ENCODE data around the gene LAMB4.

LAMB4 gene

GRCh38 chr7:107989618-107990373, 140.4 kb downstream of the LAMB4 start:
- H3K4me3 Mint-ChIP-seq, result no peak overlapping the region
- H3K27me3 Mint-ChIP-seq (ENCODE audit: low read depth), result peaks cover 21% of the 10 kb centered on the region
- no peaks in the 10 kb centered on the region for H3K36me3 Mint-ChIP-seq (ENCODE audit: low read depth)
- H3K9me3 Mint-ChIP-seq, result no peaks in the 10 kb centered on the region
- H3K27ac Mint-ChIP-seq, result no peak overlapping the region
- H3K4me1 Mint-ChIP-seq (ENCODE audit: low read depth), result no peaks in the 10 kb centered on the region

GRCh38 chr7:107982918-107983389, 147.2 kb downstream of the LAMB4 start:
- H3K27ac Mint-ChIP-seq, result no peak overlapping the region
- peaks cover 3% of the 10 kb centered on the region for H3K27me3 Mint-ChIP-seq (ENCODE audit: low read depth)
- H3K36me3 Mint-ChIP-seq (ENCODE audit: low read depth), result no peaks in the 10 kb centered on the region
- no peaks in the 10 kb centered on the region for H3K9me3 Mint-ChIP-seq
- no peak overlapping the region for H3K4me3 Mint-ChIP-seq
- no peaks in the 10 kb centered on the region for H3K4me1 Mint-ChIP-seq (ENCODE audit: low read depth)

GRCh38 chr7:107982042-107982840, 147.9 kb downstream of the LAMB4 start:
- no peaks in the 10 kb centered on the region for H3K27me3 Mint-ChIP-seq (ENCODE audit: low read depth)
- H3K36me3 Mint-ChIP-seq (ENCODE audit: low read depth), result no peaks in the 10 kb centered on the region
- no peaks in the 10 kb centered on the region for H3K9me3 Mint-ChIP-seq
- H3K27ac Mint-ChIP-seq, result no peak overlapping the region
- H3K4me3 Mint-ChIP-seq, result no peak overlapping the region
- no peaks in the 10 kb centered on the region for H3K4me1 Mint-ChIP-seq (ENCODE audit: low read depth)

GRCh38 chr7:107981466-107981865, 148.7 kb downstream of the LAMB4 start:
- Mint-ChIP-seq H3K9me3 (no peaks in the 10 kb centered on the region), H3K4me1 (ENCODE audit: low read depth) (no peaks in the 10 kb centered on the region), H3K27ac (no peak overlapping the region), H3K27me3 (ENCODE audit: low read depth) (no peaks in the 10 kb centered on the region), H3K4me3 (no peak overlapping the region), H3K36me3 (ENCODE audit: low read depth) (no peaks in the 10 kb centered on the region)

- Mint-ChIP-seq H3K4me1 (ENCODE audit: low read depth) (no peaks in the 10 kb centered on the region), H3K27me3 (ENCODE audit: low read depth) (peaks cover 3% of the 10 kb centered on the region), H3K36me3 (ENCODE audit: low read depth) (no peaks in the 10 kb centered on the region), H3K4me3 (no peak overlapping the region), H3K9me3 (no peaks in the 10 kb centered on the region), H3K27ac (no peak overlapping the region)
These were observed 149.4 kb downstream of the LAMB4 start for GRCh38 chr7:107980671-107981190.

GRCh38 chr7:107980171-107980570, 150.0 kb downstream of the LAMB4 start:
- no peaks in the 10 kb centered on the region for H3K4me1 Mint-ChIP-seq (ENCODE audit: low read depth)
- H3K27me3 Mint-ChIP-seq (ENCODE audit: low read depth), result peaks cover 6% of the 10 kb centered on the region

GRCh38 chr7:107978815-107979408, 151.2 kb downstream of the LAMB4 start:
- Mint-ChIP-seq H3K9me3 (no peaks in the 10 kb centered on the region), H3K4me1 (ENCODE audit: low read depth) (no peaks in the 10 kb centered on the region), H3K27me3 (ENCODE audit: low read depth) (peaks cover 6% of the 10 kb centered on the region), H3K27ac (no peak overlapping the region), H3K4me3 (no peak overlapping the region), H3K36me3 (ENCODE audit: low read depth) (no peaks in the 10 kb centered on the region)

More at GRCh38 chr7:107980171-107980570, 150.0 kb downstream of the LAMB4 start:
- Mint-ChIP-seq H3K9me3 (no peaks in the 10 kb centered on the region), H3K4me3 (no peak overlapping the region), H3K27ac (no peak overlapping the region), H3K36me3 (ENCODE audit: low read depth) (no peaks in the 10 kb centered on the region)

GRCh38 chr7:107977048-107977447, 153.1 kb downstream of the LAMB4 start:
- Mint-ChIP-seq H3K4me3 (no peak overlapping the region), H3K27ac (no peak overlapping the region), H3K9me3 (no peaks in the 10 kb centered on the region), H3K4me1 (ENCODE audit: low read depth) (no peaks in the 10 kb centered on the region), H3K27me3 (ENCODE audit: low read depth) (peaks cover 6% of the 10 kb centered on the region), H3K36me3 (ENCODE audit: low read depth) (no peaks in the 10 kb centered on the region)

- peaks cover 6% of the 10 kb centered on the region for H3K27me3 Mint-ChIP-seq (ENCODE audit: low read depth)
- H3K4me1 Mint-ChIP-seq (ENCODE audit: low read depth), result no peaks in the 10 kb centered on the region
- no peaks in the 10 kb centered on the region for H3K36me3 Mint-ChIP-seq (ENCODE audit: low read depth)
- H3K9me3 Mint-ChIP-seq, result no peaks in the 10 kb centered on the region
- H3K27ac Mint-ChIP-seq, result no peak overlapping the region
- H3K4me3 Mint-ChIP-seq, result no peak overlapping the region
These were observed 153.5 kb downstream of the LAMB4 start for GRCh38 chr7:107976620-107977019.

- Mint-ChIP-seq H3K4me1 (ENCODE audit: low read depth) (no peaks in the 10 kb centered on the region), H3K27me3 (ENCODE audit: low read depth) (peaks cover 9% of the 10 kb centered on the region), H3K9me3 (no peaks in the 10 kb centered on the region), H3K27ac (no peak overlapping the region), H3K4me3 (no peak overlapping the region), H3K36me3 (ENCODE audit: low read depth) (no peaks in the 10 kb centered on the region)
These were observed 154.7 kb downstream of the LAMB4 start for GRCh38 chr7:107975394-107976013.

GRCh38 chr7:107973861-107974260, 156.3 kb downstream of the LAMB4 start:
- no peaks in the 10 kb centered on the region for H3K36me3 Mint-ChIP-seq (ENCODE audit: low read depth)
- H3K9me3 Mint-ChIP-seq, result no peaks in the 10 kb centered on the region
- H3K4me1 Mint-ChIP-seq (ENCODE audit: low read depth), result no peaks in the 10 kb centered on the region
- no peak overlapping the region for H3K27ac Mint-ChIP-seq
- peaks cover 9% of the 10 kb centered on the region for H3K27me3 Mint-ChIP-seq (ENCODE audit: low read depth)
- no peak overlapping the region for H3K4me3 Mint-ChIP-seq
